Mononuclear cell (primary cell): Measurements from ENCODE around the gene KCNJ10. TPM values are rescaled to one million over a fixed set of nuclear protein-coding genes. Genes with fewer than 3 reads are reported as not detected.

Experiments used
- H3K27me3 ChIP-seq: 2 replicates; pipeline ENCODE4 v1.6.0; 2011; ENCODE audit warnings: low read length, control low read depth; ENCODE audit not compliant: insufficient read depth
- H3K4me1 ChIP-seq: 2 replicates; pipeline ENCODE4 v1.5.1; 2011; ENCODE audit warnings: mild to moderate bottlenecking, low read length, control low read depth; ENCODE audit not compliant: insufficient read depth
- H3K4me3 ChIP-seq: 2 replicates; pipeline ENCODE4 v1.5.1; 2011; ENCODE audit warnings: mild to moderate bottlenecking, low read length, moderate library complexity
- H3K9me3 ChIP-seq: 2 replicates; pipeline ENCODE4 v1.5.1; 2011; ENCODE audit warnings: low read depth, mild to moderate bottlenecking, control low read depth, low read length
- total RNA-seq: library from RNA; depleted of rRNA; stranded (reverse); fragments of >200 nt; gene quantifications from one replicate; pipeline ENCODE4 v1.2.3, GENCODE V29; 2012

KCNJ10 gene
- total RNA-seq, 1 donor = not detected

GRCh38 chr1:160040476-160040875, 29.5 kb downstream of the KCNJ10 start:
- no peaks in the 10 kb centered on the region for H3K4me1 ChIP-seq
- H3K9me3 ChIP-seq = no peaks in the 10 kb centered on the region
- H3K4me3 ChIP-seq = no peak overlapping the region
- no peaks in the 10 kb centered on the region for H3K27me3 ChIP-seq

- Histone ChIP-seq H3K4me3 (peak overlapping the region; percentile 75), H3K9me3 (no peaks in the 10 kb centered on the region), H3K4me1 (peaks cover 26% of the 10 kb centered on the region), H3K27me3 (no peaks in the 10 kb centered on the region)
These were observed 37.7 kb downstream of the KCNJ10 start for GRCh38 chr1:160032165-160032820.

GRCh38 chr1:160031365-160032164, 38.4 kb downstream of the KCNJ10 start, which contains the start of gene PIGM:
TSS of gene PIGM (minus strand) at chr1:160031990. CDS start at chr1:160031739, 251 bp downstream.
- Histone ChIP-seq H3K4me3 (peak within 1 kb of the TSS; percentile 75), H3K27me3 (no peaks in the 10 kb centered on the region), H3K4me1 (peaks cover 26% of the 10 kb centered on the region), H3K9me3 (no peaks in the 10 kb centered on the region)

- H3K4me3 ChIP-seq = peak overlapping the region; percentile 75
- H3K27me3 ChIP-seq = no peaks in the 10 kb centered on the region
- no peaks in the 10 kb centered on the region for H3K9me3 ChIP-seq
- H3K4me1 ChIP-seq = peaks cover 26% of the 10 kb centered on the region
These were observed 39.1 kb downstream of the KCNJ10 start for GRCh38 chr1:160030657-160031364.

GRCh38 chr1:160028426-160028825, 41.5 kb downstream of the KCNJ10 start:
- Histone ChIP-seq H3K4me1 (peaks cover 26% of the 10 kb centered on the region), H3K9me3 (no peaks in the 10 kb centered on the region), H3K4me3 (no peak overlapping the region), H3K27me3 (no peaks in the 10 kb centered on the region)

- Histone ChIP-seq H3K9me3 (no peaks in the 10 kb centered on the region), H3K4me1 (peaks cover 7% of the 10 kb centered on the region), H3K4me3 (no peak overlapping the region), H3K27me3 (no peaks in the 10 kb centered on the region)
These were observed 44.6 kb downstream of the KCNJ10 start for GRCh38 chr1:160025314-160025713.

- no peaks in the 10 kb centered on the region for H3K9me3 ChIP-seq
- H3K4me1 ChIP-seq = no peaks in the 10 kb centered on the region
- no peak overlapping the region for H3K4me3 ChIP-seq
- H3K27me3 ChIP-seq = no peaks in the 10 kb centered on the region
These were observed 45.6 kb downstream of the KCNJ10 start for GRCh38 chr1:160024195-160024905.

- Histone ChIP-seq H3K9me3 (no peaks in the 10 kb centered on the region), H3K27me3 (no peaks in the 10 kb centered on the region), H3K4me3 (no peak overlapping the region), H3K4me1 (no peaks in the 10 kb centered on the region)
These were observed 47.3 kb downstream of the KCNJ10 start for GRCh38 chr1:160022330-160023310.

- no peak overlapping the region for H3K4me3 ChIP-seq
- H3K9me3 ChIP-seq = no peaks in the 10 kb centered on the region
- no peaks in the 10 kb centered on the region for H3K27me3 ChIP-seq
- no peaks in the 10 kb centered on the region for H3K4me1 ChIP-seq
These were observed 48.4 kb downstream of the KCNJ10 start for GRCh38 chr1:160021376-160022074.

GRCh38 chr1:160020196-160020595, 49.8 kb downstream of the KCNJ10 start:
- Histone ChIP-seq H3K4me3 (no peak overlapping the region), H3K4me1 (no peaks in the 10 kb centered on the region), H3K27me3 (no peaks in the 10 kb centered on the region), H3K9me3 (no peaks in the 10 kb centered on the region)

- Histone ChIP-seq H3K27me3 (no peaks in the 10 kb centered on the region), H3K4me3 (no peak overlapping the region), H3K9me3 (no peaks in the 10 kb centered on the region), H3K4me1 (no peaks in the 10 kb centered on the region)
These were observed 51.1 kb downstream of the KCNJ10 start for GRCh38 chr1:160018900-160019299.

- no peaks in the 10 kb centered on the region for H3K4me1 ChIP-seq
- H3K9me3 ChIP-seq = no peaks in the 10 kb centered on the region
- peaks cover 2% of the 10 kb centered on the region for H3K27me3 ChIP-seq
- H3K4me3 ChIP-seq = no peak overlapping the region
These were observed 51.6 kb downstream of the KCNJ10 start for GRCh38 chr1:160018347-160018746.

- no peaks in the 10 kb centered on the region for H3K4me1 ChIP-seq
- H3K9me3 ChIP-seq = no peaks in the 10 kb centered on the region
- peaks cover 3% of the 10 kb centered on the region for H3K27me3 ChIP-seq
- H3K4me3 ChIP-seq = no peak overlapping the region
These were observed 52.4 kb downstream of the KCNJ10 start for GRCh38 chr1:160017592-160017991.
